T-helper 1 cell treated with Interleukin-12 subunit alpha and Interleukin-12 subunit beta and Interleukin-4 antibody, amounts not matched to agents 30 ng/mL and 1 ng/mL, for 36 hours (primary cell): Measurements from ENCODE around the gene PLA2G2C. TPM values are rescaled to one million over a fixed set of nuclear protein-coding genes. Genes with fewer than 3 reads are reported as not detected.
"Not testable (repeated sequence)": the region's sequence is repeated elsewhere in the genome, so short reads cannot be mapped to it uniquely, and the experiment has no call there.

Experiments used
- intact Hi-C: fragments of 100-400 bp; cut with micrococcal nuclease; formaldehyde crosslinking; loops from one replicate; pipeline ENCODE4 v1.15.1; 2024
- total RNA-seq: library from RNA; stranded (reverse); gene quantifications from 2 replicates; pipeline ENCODE4 v1.2.3, GENCODE V29; 2022

The PLA2G2C gene
- total RNA-seq, 1 donor from 2014 or later, result 1.0 TPM

DNA sequence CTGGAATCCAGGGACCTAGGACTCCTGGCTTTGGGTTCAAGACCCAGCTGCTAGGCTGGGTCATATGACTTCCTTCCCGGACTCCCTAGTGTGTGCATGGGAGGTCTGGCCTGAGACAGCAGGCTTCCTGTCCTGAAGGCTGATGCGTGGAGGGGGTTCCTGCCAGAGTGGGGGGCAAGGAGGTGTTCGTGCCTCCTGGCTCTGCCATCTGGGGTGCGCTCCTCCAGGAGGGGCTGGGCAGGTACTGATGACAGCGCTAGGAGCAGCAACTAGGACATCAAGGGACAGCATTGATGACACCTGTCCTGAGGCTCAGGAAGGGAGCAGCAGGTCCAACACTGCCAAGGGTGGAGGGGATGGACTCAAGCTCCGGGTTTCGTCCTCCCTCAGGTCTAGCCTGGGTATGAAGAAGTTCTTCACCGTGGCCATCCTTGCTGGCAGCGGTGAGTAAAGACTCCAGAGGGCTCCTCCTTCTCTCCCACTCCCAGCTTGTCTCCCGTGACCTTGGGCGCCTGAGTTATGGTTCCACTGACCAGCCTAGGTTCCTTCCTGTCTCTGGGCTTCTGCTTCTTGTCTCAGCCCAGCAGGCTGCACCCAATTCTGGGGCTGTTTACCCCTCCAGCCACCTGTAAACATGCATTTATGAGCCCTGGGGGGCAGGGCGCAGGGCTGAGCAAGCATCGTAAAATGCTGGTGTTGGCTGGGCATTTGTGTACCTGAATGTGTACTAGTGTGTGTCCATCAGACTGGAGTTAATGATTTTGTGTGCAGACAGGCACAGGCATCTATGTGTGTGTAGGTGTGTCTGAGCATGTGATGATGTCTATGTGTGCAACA lies 46.3 kb downstream of the PLA2G2C start:
- intact Hi-C loops, result no loop called here

DNA sequence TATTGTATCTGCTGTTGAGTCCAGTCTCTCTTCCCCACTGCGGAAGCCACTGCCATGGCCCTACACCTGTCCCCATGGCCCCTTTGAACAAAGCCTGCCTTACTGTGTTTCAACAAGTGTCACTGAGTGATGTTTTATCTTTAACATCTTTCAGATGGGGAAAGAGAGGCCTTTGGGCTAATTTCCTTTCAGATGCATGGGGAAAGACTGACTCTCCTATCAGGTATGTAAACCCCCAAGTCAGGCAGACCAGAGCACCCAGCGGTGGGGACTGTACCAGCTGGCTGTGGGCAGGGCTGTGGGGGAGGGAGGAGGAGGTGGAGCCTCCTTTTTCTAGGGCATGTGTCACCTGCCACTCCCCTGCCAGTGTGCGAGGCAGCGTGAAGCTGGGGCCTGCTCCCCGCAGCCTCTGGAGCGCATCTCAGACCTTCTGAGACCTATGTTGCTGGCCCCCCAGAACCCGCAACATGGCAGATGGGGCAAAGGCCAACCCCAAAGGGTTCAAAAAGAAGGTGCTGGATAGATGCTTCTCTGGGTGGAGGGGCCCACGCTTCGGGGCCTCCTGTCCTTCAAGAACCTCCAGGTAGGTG lies 47.3 kb downstream of the PLA2G2C start, which contains the start of gene PLA2G2F:
Gene PLA2G2F (plus strand): TSS at position 363 of the 590 bp plus-strand sequence. CDS start 105 bp downstream, at position 468.
- intact Hi-C loops, result no loop called here

DNA sequence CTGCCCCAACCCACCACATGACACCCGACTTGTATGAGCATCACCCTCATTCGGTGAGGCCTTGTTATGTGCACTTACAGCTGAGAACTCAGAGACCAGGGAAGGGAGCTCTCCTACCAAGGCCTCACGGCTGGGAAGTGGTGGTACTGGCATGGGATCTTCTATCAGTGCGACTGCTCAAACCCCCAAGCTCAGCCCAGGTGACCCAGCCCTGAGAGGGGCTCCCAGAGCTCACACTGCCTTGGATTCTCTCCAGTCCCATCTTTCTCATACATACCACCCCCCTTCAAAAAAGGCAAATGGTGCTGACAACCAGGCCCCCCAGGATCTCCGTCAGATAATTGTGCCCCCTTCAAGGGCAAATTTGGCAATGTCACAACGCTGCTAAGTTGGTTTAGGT lies 48.0 kb downstream of the PLA2G2C start:
- intact Hi-C loops, result no loop called here

DNA sequence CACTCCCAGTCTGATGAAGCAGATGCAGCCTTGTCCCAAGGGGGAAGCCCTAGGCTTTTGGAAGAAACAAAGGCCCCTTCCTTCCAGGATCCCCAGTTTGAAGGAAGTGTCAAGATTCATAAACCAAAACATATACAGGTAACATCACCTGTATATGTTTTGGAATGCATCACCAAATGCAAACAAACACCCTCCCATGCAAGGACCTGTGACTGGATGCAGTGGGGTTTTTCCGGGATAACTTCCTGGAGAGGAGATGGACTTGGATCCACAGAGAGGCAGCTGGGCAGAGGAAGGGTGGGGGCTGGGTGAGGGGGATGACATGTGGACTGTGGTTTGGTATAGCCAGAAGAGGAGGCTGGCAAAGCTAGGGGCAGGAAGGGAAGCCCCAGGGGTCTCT lies 48.7 kb downstream of the PLA2G2C start:
- intact Hi-C loops, result no loop called here

DNA sequence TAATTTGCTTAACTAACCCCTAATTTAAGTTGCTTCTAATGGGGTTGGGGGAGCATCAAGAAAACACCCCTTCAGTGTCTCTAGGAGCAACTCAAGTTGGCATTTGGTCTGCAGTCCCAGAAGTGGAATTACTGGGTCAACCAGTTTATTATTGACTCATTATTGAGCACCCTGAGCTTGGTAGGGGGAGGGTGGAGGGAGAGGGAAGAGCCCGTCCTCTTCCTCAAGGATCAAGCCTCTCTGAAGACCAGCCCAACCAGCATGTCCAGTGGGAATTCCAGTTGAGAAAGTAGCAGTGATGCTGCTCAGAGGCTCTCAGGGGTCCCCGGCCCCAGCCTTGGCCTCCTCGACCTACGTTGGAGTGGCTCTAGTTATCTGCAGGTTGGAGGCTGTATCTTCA lies 49.3 kb downstream of the PLA2G2C start:
- intact Hi-C loops, result no loop called here

DNA sequence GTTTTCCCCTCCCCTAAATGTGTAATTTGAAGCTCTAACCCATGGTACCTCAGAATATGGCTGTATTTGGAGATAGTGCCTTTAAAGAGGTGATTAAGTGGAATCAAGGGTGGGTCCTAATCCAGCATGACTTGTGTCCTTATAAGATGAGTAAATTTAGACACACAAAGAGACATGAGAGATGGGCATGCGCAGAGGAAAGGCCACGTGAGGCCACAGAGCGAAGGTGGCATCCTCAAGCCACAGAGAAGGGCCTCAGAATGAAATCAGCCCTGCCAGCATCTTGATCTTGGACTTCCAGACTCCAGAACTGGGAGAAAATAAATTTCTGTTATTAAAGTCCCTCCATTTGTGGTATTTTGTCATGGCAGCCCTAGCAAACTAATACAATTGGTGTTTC lies 50.1 kb downstream of the PLA2G2C start:
- intact Hi-C loops, result no loop called here

DNA sequence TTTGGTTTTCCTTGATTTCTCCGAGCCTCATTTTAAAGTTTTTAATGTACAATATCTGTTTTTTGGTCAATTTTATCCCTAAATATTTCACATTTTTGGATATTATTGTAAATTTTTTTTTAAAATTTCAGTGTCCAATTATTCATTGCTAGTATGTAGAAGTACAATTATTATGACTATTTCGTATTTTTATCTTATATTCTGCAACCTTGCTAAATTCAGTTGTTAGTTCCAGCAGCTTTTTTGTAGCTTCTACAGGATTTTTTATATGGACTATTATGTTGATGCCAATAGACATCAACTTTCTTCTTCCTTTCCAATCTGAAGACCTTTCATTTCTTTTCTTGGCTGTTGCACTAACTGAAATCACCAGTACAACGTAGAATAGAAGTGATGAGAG lies 51.3 kb downstream of the PLA2G2C start:
- intact Hi-C loops, result no loop called here

DNA sequence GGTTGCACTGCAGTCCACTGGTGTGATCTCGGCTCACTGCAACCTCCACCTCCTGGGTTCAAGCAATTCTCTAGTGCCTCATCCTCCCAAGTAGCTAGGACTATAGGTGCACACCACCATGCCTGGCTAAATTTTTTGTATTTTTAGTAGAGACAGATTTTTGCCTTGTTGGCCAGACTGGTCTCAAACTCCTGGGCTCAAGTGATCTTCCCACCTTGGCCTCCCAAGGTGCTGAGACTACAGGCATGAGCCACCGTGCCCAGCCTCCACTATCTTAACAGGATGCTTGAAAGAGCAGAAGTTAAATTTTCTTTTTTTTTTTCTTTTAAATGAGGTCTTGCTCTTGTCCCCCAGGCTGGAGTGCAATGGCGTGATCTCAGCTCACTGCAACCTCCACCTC lies 55.8 kb downstream of the PLA2G2C start:
- intact Hi-C loops, result not testable (repeated sequence)

GRCh38 chr1:20126806-20127440 lies 59.4 kb downstream of the PLA2G2C start:
- intact Hi-C loops, result no loop called here

- intact Hi-C loops, result no loop called here
These were observed 60.1 kb downstream of the PLA2G2C start for GRCh38 chr1:20126041-20126805.

- intact Hi-C loops, result no loop called here
These were observed 61.2 kb downstream of the PLA2G2C start for GRCh38 chr1:20125100-20125499.

GRCh38 chr1:20124456-20125057 lies 61.8 kb downstream of the PLA2G2C start:
- intact Hi-C loops, result no loop called here

GRCh38 chr1:20123722-20124455 lies 62.4 kb downstream of the PLA2G2C start:
- intact Hi-C loops, result no loop called here

GRCh38 chr1:20120796-20121195 lies 65.5 kb downstream of the PLA2G2C start:
- intact Hi-C loops, result no loop called here

DNA sequence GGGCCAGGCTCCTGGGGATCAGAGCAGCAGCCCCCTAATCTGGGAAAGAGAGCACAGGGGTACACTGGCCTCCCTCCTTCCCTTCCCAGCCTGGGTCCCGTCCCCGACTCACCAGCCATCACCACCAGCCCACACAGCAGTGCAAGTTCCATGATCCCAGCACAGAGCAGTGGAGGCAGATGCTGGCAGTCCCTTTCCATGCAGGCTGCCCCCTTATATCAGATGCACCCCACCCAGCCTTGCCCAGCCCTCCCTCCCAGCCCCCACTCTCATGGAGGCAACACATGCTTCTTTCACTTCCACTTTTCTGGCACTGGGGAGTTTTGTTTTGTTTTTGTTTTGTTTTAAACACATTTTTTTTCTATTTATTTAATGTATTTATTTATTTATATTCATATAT lies 67.0 kb downstream of the PLA2G2C start, which contains the start of gene PLA2G2D:
Gene PLA2G2D (minus strand): TSS at position 190 of the 400 bp plus-strand sequence. CDS start 38 bp downstream, at position 152.
- intact Hi-C loops, result no loop called here

DNA sequence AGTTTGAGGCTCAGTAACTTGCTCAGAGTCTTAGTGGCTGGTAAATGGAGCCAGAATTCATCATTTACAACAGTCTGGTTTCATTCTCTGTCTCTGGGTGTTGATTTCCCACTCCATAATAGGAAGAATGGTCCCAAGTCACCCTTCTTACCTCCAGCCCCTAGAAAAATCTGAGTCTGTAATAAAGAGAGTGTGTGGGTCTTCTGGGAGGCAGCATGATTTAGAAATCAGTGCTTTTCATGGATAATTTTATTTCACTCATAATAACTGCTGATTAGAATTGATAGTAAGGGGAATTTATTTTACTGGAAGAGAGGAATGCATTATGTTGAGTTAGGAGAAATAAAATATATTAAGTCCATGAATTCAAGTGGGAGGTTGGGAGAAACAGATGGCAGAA lies 69.1 kb downstream of the PLA2G2C start:
- intact Hi-C loops, result no loop called here

- intact Hi-C loops, result no loop called here
These were observed 70.4 kb downstream of the PLA2G2C start for GRCh38 chr1:20115916-20116315.

- intact Hi-C loops, result no loop called here
These were observed 70.8 kb downstream of the PLA2G2C start for GRCh38 chr1:20115479-20115878.

DNA sequence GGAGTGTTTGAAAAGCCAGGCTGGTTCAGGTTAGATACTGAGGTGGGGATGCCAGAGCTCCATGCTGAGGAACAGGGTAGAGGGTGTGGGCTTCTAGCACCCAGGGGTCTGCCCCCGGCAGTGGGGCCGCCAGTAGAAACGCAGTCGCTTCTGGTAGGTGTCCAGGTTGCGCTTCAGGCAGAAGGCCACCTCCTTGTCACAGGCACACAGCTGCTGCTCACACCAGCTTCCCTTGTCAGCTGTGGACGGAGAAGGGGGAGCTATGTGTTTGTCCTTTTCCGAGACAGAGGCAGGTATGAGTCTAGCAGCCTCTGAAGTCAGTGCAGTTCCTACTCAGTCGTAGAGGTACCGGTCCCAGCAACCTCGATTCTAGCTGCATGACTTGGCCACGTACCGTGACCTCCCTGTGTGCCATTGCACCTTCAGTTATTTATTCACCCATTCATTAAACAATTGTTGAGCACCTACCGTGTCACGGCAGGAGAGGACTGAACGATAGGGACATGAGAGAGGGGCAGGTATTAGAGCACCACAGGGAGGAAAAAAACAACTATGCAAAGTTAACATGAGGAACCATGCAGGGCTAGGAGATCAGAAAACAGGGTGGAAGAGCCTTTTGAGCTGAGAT lies 72.2 kb downstream of the PLA2G2C start:
- intact Hi-C loops, result no loop called here
